KG1 (cell line): ENCODE measurements around the gene CASQ1.

Experiments used
- DNase-seq: peaks from one replicate; lab custom pipeline; 2025; lab: John Stamatoyannopoulos, UW

CASQ1 gene

GRCh38 chr1:160205242-160206035 lies 15.1 kb downstream of the CASQ1 start, which contains the start of gene PEA15:
TSS of gene PEA15 (plus strand) at chr1:160205384. CDS start at chr1:160211545, 6,161 bp downstream.
- DNase-seq = no peak

- no peak for DNase-seq
These were observed 15.6 kb downstream of the CASQ1 start for GRCh38 chr1:160206036-160206389.

GRCh38 chr1:160206421-160207117 lies 16.2 kb downstream of the CASQ1 start:
- no peak for DNase-seq

GRCh38 chr1:160207118-160207650 lies 16.8 kb downstream of the CASQ1 start:
- DNase-seq = no peak

DNA sequence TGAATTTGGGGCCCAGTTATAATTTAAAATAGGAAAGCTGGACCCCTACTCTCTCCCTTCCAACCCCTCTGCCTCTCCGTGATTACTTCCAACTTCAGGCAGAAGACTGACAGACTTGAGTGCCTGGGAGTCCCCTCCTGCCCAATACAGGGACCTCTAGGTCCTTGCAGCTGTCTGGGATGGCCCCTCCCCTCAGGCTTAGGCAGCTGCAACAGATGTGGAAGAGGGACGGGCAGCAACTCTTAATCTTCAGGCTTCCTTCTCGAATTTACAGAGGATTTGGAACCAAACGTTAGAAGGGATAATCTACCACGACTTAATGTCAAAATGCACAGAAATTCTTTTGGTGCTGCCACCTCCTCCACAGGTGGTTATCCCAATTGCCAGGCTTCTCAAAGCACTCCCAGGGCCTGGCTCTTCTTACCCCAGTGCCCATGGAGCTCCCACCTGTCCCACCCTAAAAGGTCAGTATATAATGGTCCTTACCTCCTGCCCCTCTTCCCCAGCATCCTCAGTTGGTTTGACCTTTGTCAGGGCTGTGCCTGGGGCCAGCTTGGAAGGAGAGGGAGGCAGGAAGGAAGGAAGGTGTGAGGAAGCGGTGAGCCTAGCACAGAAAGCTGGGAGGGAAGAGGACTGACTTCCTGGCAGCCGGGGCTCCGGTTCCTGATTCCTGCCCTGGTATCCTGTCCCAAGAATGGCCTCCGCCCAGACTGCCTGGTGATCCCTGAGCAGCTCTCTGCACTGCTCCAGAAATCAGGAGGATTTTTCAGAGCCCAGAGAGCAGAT lies 17.6 kb downstream of the CASQ1 start:
- DNase-seq = no peak

DNA sequence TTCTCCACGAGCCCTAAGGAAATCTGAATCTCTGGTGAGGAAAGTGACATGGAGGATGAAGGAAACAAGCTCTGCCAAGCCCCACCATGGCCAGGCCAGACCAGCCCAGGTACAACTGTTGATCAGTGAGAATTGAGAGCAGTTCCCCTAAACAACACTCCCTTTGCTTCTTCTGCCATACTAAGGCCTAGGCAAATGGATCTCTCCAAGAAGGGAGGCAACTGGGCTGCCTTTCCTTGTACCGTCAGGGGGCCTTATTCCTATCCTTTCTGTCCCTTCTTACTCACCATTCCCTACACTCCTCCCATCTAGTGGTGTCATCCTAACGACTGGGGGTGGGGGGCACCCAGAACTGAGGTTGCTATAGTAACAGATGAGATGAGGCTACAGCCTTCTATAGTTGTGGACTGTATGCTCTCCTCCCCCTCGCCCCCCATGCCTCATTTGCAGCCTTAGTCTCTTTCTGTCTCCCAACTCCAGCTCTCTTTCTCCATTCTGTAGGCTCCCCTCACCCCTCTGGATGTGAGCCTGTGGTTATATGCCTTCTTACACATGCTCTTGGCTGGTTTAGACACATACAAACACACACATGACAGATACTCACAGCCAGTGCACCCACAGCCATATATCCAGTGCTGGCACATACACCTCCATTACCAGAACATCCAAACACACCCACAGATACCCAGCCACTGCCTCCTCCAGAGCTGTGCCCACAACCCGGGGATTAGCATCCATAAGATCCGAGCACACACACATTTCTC lies 18.4 kb downstream of the CASQ1 start:
- no peak for DNase-seq

DNA sequence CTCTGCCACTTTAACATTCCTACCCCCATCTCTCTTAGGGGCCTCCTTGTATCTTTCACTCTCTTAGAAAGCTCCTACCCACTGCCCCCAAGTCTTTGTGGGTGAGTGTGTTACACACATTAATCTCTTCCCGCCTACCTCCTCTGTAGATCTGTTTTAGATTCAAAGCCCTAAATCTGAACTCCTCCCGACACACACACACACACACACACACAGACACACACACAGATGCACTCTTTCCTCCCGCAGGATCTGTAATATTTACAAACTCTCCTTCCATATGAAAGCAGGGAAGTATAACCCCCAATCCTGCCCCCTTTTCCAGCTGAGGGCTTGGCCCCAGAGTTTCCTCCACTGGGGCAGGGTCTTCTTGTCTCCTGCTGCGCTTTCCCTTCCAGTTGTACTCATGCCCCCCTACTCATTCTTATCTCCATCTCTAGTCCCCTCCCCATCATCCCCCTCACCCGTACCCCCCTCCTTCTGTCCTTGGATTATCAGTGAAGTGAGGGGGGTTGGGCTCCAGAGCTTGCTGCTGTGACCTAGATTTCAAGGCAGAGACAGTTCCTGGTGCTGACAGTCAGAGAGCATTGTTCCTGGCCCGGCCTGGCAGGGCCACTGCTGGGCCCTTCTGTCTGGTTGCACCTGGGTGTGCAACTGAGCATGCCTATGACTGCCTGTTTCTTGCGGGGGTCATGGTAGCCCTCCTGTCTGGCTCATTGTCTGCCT lies 19.1 kb downstream of the CASQ1 start:
- no peak for DNase-seq

DNA sequence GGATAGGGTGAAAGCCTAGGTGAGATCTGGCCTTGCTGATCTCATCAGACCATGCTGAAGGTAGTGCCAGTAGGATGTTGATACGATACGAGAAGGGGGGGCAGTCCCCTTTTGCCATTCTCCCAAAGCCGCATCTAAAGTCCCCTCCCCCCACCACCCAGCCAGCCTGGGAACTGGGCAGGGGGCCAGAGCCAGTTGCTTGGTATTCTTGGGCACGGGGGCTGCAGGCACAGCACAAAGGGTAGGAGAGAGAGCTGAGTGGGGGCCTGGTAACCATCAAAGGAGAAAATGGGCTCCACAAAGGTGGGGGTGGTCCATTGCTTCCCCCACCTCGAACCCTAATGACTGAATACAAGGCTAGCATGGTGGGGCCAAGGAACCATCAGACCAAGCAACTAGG lies 20.2 kb downstream of the CASQ1 start:
- no peak for DNase-seq

- DNase-seq = no peak
These were observed 20.8 kb downstream of the CASQ1 start for GRCh38 chr1:160211046-160211790.

- no peak for DNase-seq
These were observed 24.2 kb downstream of the CASQ1 start for GRCh38 chr1:160214481-160215140.

DNA sequence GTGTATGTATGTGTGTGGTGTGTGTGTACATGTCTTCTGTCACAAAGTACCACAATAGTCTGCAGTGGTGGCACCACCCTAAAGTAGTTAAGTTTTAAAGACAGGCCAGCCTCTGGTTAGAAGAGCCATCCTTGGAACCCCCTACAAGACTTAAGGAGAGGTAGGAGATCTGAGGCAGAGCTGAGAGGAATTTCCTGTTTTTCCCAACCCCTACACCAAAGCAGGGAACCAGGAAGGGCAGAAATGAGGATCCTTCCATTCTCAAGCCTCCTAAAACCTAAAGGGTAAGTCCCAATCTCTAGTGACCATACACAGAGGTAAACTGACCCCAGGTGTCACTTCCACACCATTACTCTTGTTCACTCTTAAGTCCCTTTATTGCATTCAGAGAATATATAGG lies 25.9 kb downstream of the CASQ1 start:
- no peak for DNase-seq

DNA sequence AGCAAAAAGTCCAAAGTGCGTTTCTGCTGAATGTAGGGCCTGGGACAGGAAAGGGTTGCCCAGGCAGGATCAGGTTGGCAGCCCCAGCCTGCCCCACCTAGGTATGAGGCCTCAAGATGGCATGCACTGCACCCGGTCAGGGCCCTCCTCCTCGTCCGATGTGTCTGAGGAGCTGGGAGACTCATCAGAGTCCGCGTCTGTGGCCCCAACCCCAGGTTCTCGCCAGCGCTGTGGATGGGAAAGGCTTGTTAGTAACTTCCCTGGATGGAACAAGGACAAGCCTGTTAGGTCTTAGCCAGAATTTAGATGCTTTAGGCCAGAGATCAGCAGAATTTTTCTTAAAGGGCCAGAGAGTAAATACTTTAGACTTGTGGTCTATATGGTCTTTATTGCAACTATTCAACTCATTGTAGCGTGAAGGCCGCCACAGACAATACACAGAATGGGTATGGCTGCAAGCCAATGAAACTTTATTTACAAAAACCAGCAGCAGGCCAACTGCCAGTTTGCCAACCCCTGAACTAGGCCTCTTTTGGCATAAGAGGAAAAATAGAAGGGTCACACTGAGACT lies 27.2 kb downstream of the CASQ1 start:
- no peak for DNase-seq

DNA sequence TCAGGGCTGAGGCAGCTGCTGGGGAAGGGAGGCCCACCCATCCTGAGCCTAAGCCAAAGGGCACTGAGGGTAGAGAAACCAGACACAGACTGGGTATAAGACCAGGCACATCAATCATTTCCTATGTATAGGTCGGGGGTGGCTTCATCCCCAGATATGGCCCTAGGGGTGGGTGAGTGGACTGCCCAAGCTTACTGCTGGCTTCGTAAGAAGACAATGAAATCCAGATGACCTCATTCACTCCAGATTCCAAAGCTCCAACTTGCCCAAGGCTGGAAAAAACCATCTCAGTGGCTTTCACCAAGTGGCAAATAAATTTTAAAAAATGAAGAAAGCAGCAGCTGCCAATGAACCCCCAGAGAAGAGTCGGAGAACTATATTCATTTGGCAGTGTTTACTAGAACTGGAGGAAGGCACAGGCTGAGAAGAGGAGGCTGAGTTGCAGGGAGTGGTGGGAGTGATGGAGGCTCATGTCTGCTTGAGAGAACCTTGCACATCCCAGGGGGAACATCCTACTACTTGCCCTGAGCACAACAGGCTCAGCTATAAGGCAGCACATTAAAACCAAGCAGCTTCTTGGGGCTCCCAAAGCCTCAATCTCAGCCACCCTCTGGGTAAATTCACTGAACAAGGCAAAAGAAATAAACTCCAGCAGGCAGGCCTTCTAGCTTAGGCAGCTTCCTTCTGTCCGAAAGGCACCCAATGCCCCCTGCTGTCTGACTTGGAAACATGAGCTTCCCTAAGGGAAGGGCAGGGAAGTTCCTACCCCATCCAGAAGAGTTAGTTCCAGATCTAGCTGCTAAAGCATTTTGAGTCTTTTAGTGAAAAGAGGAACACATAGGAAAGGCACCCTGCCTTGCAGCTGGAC lies 28.9 kb downstream of the CASQ1 start:
- no peak for DNase-seq

DNA sequence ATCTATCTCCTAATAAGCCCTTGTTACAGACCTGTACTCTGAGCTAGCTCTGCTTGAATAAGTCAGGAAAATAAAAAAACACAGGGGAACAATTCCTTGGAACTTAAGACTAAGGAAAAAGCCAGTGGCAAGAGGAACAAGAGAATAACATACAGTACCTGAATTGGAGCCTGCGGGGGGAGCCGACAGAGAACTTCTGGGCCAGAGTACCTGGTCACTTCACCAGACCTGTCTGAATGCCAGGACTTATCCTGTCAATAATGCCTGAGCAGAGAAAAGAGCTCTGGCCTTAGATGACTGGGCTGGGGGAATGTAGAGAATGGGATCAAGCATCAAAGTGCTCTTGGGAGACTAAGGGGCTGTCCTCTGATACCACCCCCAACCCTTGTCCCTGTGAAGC lies 29.9 kb downstream of the CASQ1 start:
- no peak for DNase-seq

- DNase-seq = no peak
These were observed 30.7 kb downstream of the CASQ1 start for GRCh38 chr1:160221089-160221488.

DNA sequence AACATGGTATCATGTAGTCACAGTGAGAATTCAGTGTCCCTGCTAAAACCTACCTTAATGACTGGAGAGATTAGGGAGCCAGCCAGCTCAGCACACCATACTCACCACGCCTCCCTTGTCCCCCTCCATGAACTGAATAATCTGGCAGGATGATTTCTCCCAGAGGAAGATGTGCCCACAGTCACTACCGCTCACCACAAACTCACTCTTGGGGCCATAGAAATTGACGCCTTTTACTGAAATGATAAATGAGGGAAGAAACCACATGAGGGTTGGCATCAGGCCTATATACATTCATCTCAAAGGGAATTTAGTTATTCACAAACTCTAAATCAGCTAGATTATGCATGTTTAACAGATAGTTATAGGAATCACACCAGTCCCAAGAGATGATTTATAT lies 32.2 kb downstream of the CASQ1 start:
- DNase-seq = no peak

DNA sequence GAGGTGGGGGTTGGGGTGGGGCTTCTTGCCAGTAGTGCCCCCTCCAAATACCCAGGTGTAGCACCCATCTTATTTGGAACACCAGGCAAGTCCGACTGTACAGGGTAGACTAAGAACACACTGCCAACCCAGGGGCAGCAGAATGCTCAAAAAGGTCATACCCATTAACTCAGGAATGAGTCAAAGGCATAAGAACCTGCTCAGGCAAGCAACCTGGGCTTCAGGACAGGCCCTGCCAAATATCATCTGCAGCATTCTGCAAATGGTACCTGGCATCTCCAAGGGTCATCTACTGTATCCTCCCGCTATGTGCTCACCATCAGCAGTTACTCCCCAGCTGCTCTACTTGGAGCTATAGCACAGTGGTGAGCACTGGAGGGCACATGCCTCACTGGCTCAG lies 34.2 kb downstream of the CASQ1 start:
- no peak for DNase-seq

GRCh38 chr1:160225345-160225744 lies 35.0 kb downstream of the CASQ1 start:
- DNase-seq = no peak
